Right cardiac atrium (tissue), 5 donors: ENCODE measurements around the gene FRMPD1. TPM values are rescaled to one million over a fixed set of nuclear protein-coding genes. Genes with fewer than 3 reads are reported as not detected.
A peak's percentile ranks its signal among the peaks of the same experiment; 100 is the strongest.

Experiments used
- ATAC-seq, 2 donors: fragments of 200-7000 bp; cut with Tn5 transposase; one replicate each; pipeline versions ENCODE4 v1.8.0 to v1.9.1; 2020; ENCODE audit warnings: moderate library complexity in 2 of 2, mild to moderate bottlenecking in 1 of 2
- DNase-seq, 3 donors: peaks; one replicate each; pipeline ENCODE4 v3.0.0-alpha.2; 2020
- H3K27ac ChIP-seq: one replicate; pipeline ENCODE4 v1.5.1; 2013; ENCODE audit warnings: mild to moderate bottlenecking, low read length, control low read depth, moderate library complexity
- H3K27me3 ChIP-seq: one replicate; pipeline ENCODE4 v1.6.1; 2013; ENCODE audit not compliant: control insufficient read depth, insufficient read depth
- H3K4me1 ChIP-seq: one replicate; pipeline ENCODE4 v1.6.1; 2013; ENCODE audit warnings: low read length; ENCODE audit not compliant: control insufficient read depth, insufficient read depth
- H3K4me3 ChIP-seq: one replicate; pipeline ENCODE4 v1.5.1; 2013; ENCODE audit warnings: low read length, control low read depth
- H3K9me3 ChIP-seq: one replicate; pipeline ENCODE4 v1.6.1; 2013; ENCODE audit warnings: low read length; ENCODE audit not compliant: control insufficient read depth
- WGBS: extraction: QIAGEN DNeasy Blood & Tissue Kit; methylation state at CpG from one replicate; pipeline ENCODE4 v1.1.7; 2013; 5-methylcytosine and 5-hydroxymethylcytosine counted together
- intact Hi-C, 4 donors: fragments of 100-400 bp; cut with DNase I; formaldehyde crosslinking; loops; one replicate each; pipeline versions ENCODE4 v1.11.0 to v1.14.0; 2022 to 2023
- polyA plus RNA-seq: library from polyadenylated mRNA; stranded (reverse); fragments of 200-250 nt; gene quantifications from one replicate; pipeline ENCODE4 v1.2.3, GENCODE V29; 2013
- total RNA-seq, 4 donors: library from RNA; stranded (reverse); fragmentation: NEBNext Ultra II Directional; extraction: Animal tissue kit (Norgen Biotek cat#: 25700); gene quantifications; one replicate each; pipeline ENCODE4 v1.2.1, GENCODE V29; 2021
- donor health status: healthy with polysubstance abuse.
- donor health status: DM: no; HTN: yes; CAD: no.
- donor health status: DM: no; HTN: no; CAD: no.
- donor health status: DM: no; HTN: yes; CAD: no; lungs with severe emphysema.
- donor health status: DM: yes; HTN: yes; CAD: no.

Gene FRMPD1
- total and polyA plus RNA-seq, 5 donors: 0.28 to 1.8 (median 1.2) TPM

- intact Hi-C loops: no loop called here
- no peaks in the 10 kb centered on the region for H3K27me3 ChIP-seq
- H3K9me3 ChIP-seq: no peaks in the 10 kb centered on the region
- no peak overlapping the region for H3K4me3 ChIP-seq
- H3K27ac ChIP-seq: no peak overlapping the region
- ATAC-seq (peak in 1 of 2 donors; percentile 83), DNase-seq (no peak)
- no peaks in the 10 kb centered on the region for H3K4me1 ChIP-seq
- 38% methylated on average over 4 of the region's 4 CpGs for WGBS
These were observed 32.9 kb upstream of the FRMPD1 start for GRCh38 chr9:37617832-37618231.

DNA sequence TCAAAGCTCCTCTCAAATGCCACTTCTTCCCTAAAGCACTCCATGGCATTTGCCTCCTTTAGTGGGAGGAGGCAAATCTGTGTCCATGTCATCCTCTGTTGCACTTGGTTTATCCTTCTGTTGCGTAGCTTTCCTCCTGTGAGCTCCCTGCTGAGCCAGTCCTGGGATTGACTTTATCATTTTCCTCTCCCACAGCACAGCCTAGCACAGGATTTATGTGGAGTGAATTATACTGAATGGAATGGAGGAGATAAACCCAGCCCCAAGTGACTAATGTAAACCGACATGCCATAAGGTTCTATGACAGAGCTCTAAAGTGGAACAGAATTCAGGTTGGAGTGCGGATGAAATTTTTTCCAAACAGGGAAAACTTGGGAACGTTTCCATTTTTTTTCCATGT lies 31.9 kb upstream of the FRMPD1 start:
- 84% methylated on average over 4 of the region's 4 CpGs for WGBS

DNA sequence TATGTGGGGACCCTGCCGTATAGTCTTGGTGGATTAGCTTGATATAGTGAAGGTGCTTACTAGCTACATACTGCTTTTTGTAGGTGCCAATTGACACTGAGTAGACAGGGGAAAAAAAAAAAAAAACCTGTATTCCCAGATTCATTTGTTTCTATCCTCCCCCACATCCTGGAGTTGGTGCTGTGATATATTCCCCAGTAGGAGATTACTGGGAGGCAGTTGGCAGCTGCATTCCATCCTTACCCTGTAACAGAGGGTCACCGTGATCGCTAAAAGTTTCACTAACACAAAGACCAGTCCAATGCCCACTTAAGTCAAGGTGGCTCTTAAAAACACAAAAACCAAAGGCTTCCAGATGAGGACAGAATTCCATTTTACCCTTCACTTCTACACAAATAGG lies 30.9 kb upstream of the FRMPD1 start:
- no peak for ATAC-seq
- H3K4me3 ChIP-seq: no peak overlapping the region
- H3K4me1 ChIP-seq: no peaks in the 10 kb centered on the region
- WGBS: 66% methylated on average over 3 of the region's 3 CpGs
- no peaks in the 10 kb centered on the region for H3K9me3 ChIP-seq
- H3K27ac ChIP-seq: no peak overlapping the region
- intact Hi-C loops: no loop called here
- no peaks in the 10 kb centered on the region for H3K27me3 ChIP-seq
- DNase-seq: no peak

More for the DNA sequence above, 31.9 kb upstream of the FRMPD1 start:
- intact Hi-C loops: no loop called here
- no peaks in the 10 kb centered on the region for H3K9me3 ChIP-seq
- no peak overlapping the region for H3K27ac ChIP-seq
- ATAC-seq (no peak), DNase-seq (no peak)
- H3K27me3 ChIP-seq: no peaks in the 10 kb centered on the region
- H3K4me3 ChIP-seq: no peak overlapping the region
- no peaks in the 10 kb centered on the region for H3K4me1 ChIP-seq

GRCh38 chr9:37620396-37620795 lies 30.4 kb upstream of the FRMPD1 start:
- Histone ChIP-seq H3K27ac (no peak overlapping the region), H3K9me3 (no peaks in the 10 kb centered on the region), H3K4me3 (no peak overlapping the region), H3K4me1 (no peaks in the 10 kb centered on the region), H3K27me3 (no peaks in the 10 kb centered on the region)
- ATAC-seq: no peak
- no peak for DNase-seq
- 88% methylated on average over 1 of the region's 1 CpG for WGBS
- intact Hi-C loops: no loop called here

- Histone ChIP-seq H3K9me3 (no peaks in the 10 kb centered on the region), H3K27ac (no peak overlapping the region), H3K4me3 (no peak overlapping the region), H3K4me1 (no peaks in the 10 kb centered on the region), H3K27me3 (no peaks in the 10 kb centered on the region)
- ATAC-seq (no peak), DNase-seq (no peak)
- intact Hi-C loops: no loop called here
- WGBS: 47% methylated on average over 9 of the region's 9 CpGs
These were observed 29.3 kb upstream of the FRMPD1 start for GRCh38 chr9:37621273-37622121.

- no peaks in the 10 kb centered on the region for H3K4me1 ChIP-seq
- H3K27me3 ChIP-seq: no peaks in the 10 kb centered on the region
- no peak overlapping the region for H3K4me3 ChIP-seq
- 77% methylated on average over 4 of the region's 4 CpGs for WGBS
- H3K9me3 ChIP-seq: no peaks in the 10 kb centered on the region
- no peak for ATAC-seq
- no peak for DNase-seq
- intact Hi-C loops: no loop called here
- H3K27ac ChIP-seq: no peak overlapping the region
These were observed 28.3 kb upstream of the FRMPD1 start for GRCh38 chr9:37622462-37622861.

GRCh38 chr9:37623267-37623666 lies 27.5 kb upstream of the FRMPD1 start:
- no peaks in the 10 kb centered on the region for H3K9me3 ChIP-seq
- H3K4me3 ChIP-seq: no peak overlapping the region
- no peak overlapping the region for H3K27ac ChIP-seq
- H3K4me1 ChIP-seq: no peaks in the 10 kb centered on the region
- 58% methylated on average over 2 of the region's 2 CpGs for WGBS
- DNase-seq (no peak), ATAC-seq (no peak)
- H3K27me3 ChIP-seq: no peaks in the 10 kb centered on the region
- intact Hi-C loops: no loop called here

DNA sequence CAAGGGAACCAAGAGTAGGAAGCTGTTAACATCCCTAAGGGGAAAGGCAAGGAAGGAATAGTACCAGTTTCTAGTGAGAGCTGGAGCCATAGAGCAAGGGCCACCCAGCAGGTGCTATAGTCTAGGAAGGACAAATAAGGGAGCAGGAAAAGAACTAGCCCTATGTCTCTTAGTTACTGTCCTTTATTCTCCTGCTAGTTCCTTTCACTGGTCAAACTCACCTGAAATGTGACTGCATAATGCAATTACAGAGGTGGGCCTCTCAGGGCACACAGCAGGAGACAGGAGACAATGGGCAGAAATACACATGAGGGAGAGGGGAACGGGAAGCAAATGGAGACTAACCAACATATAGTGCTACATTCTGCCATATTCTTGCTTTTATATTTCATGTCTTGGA lies 26.7 kb upstream of the FRMPD1 start:
- Histone ChIP-seq H3K27ac (no peak overlapping the region), H3K4me1 (no peaks in the 10 kb centered on the region), H3K4me3 (no peak overlapping the region), H3K27me3 (no peaks in the 10 kb centered on the region), H3K9me3 (no peaks in the 10 kb centered on the region)
- intact Hi-C loops: no loop called here
- 71% methylated on average over 1 of the region's 1 CpG for WGBS
- ATAC-seq (no peak), DNase-seq (no peak)

- no peak overlapping the region for H3K27ac ChIP-seq
- intact Hi-C loops: no loop called here
- WGBS: 57% methylated on average over 5 of the region's 5 CpGs
- no peak for ATAC-seq
- no peaks in the 10 kb centered on the region for H3K9me3 ChIP-seq
- DNase-seq: no peak
- H3K4me3 ChIP-seq: no peak overlapping the region
- no peaks in the 10 kb centered on the region for H3K4me1 ChIP-seq
- H3K27me3 ChIP-seq: no peaks in the 10 kb centered on the region
These were observed 25.6 kb upstream of the FRMPD1 start for GRCh38 chr9:37625036-37625757.

DNA sequence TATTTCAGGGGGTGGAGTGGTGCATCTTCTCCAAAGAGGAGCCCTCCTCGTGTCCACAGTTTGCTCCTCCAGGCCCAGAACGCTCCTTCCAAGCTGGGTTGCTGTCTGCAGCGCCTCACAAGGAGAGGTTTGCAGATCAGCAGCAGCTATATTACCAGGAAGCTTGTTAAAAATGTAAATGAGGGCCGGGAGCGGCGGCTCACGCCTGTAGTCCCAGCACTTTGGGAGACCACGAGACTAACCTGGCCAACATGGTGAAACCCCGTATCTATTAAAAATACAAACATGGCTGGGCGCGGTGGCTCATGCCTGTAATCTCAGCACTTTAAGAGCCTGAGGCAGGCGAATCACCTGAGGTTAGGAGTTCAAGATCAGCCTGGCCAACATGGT lies 25.0 kb upstream of the FRMPD1 start:
- no peak for DNase-seq
- 83% methylated on average over 12 of the region's 12 CpGs for WGBS
- Histone ChIP-seq H3K4me1 (no peaks in the 10 kb centered on the region), H3K9me3 (no peaks in the 10 kb centered on the region), H3K27me3 (no peaks in the 10 kb centered on the region), H3K4me3 (no peak overlapping the region), H3K27ac (no peak overlapping the region)
- intact Hi-C loops: no loop called here
- no peak for ATAC-seq

DNA sequence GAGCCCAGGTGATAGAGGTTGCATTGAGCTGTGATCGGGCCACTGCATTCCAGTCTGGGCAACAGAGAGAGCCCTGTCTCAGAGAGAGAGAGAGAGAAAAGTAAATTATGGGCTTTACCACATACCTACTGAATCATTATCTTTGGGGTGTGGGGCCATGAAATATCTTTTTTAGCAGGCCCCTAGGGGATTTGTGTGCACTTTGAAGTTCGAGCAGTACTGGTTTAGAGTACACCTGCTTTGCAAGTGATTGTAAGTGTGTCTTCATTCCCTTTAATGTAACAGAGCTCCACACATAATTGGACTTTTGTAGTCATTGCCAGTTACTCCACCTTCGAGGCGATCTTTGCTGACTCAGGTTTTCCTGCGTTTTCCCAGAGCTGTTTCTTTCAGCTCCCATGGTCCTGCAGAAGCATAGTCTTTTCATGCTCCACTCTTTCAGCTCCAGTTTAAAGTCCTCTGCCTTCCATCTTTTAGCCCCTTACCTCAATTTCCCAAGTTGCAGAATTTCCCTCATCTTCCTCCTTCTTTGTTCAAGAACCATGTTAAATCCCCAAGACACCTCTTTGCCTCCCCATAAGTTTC lies 24.0 kb upstream of the FRMPD1 start:
- no peak for DNase-seq
- H3K4me1 ChIP-seq: no peaks in the 10 kb centered on the region
- no peak overlapping the region for H3K27ac ChIP-seq
- no peak for ATAC-seq
- no peaks in the 10 kb centered on the region for H3K27me3 ChIP-seq
- WGBS: 51% methylated on average over 5 of the region's 5 CpGs
- H3K9me3 ChIP-seq: no peaks in the 10 kb centered on the region
- intact Hi-C loops: no loop called here
- H3K4me3 ChIP-seq: no peak overlapping the region
